Fibroblast of villous mesenchyme (primary cell): ENCODE data around the gene GRPEL2. TPM values are rescaled to one million over a fixed set of nuclear protein-coding genes. Genes with fewer than 3 reads are reported as not detected.

Experiments used
- DNase-seq: peaks from one replicate; pipeline ENCODE4 v3.0.0-alpha.2; 2010; ENCODE audit warnings: low read depth
- H3K4me3 ChIP-seq: 2 replicates; pipeline ENCODE4 v1.5.1; 2011; ENCODE audit warnings: low read depth, mild to moderate bottlenecking, low read length
- CTCF ChIP-seq: IDR thresholded peaks from 2 replicates; pipeline ENCODE4 v1.5.1; 2012; ENCODE audit warnings: low read depth, mild to moderate bottlenecking, low read length; ENCODE audit not compliant: insufficient read depth
- total RNA-seq: library from RNA; depleted of rRNA; stranded (reverse); fragments of >200 nt; gene quantifications from 2 replicates; pipeline ENCODE4 v1.2.3, GENCODE V29; 2012

The GRPEL2 gene
- total RNA-seq, 1 donor, result 27.6 TPM

GRCh38 chr5:149319174-149319573, 26.1 kb upstream of the GRPEL2 start:
- no peak for DNase-seq
- TF ChIP-seq CTCF, result no peak
- H3K4me3 ChIP-seq, result no peak overlapping the region

- no peak overlapping the region for H3K4me3 ChIP-seq
- peak; percentile 97 for DNase-seq
- no peak for TF ChIP-seq CTCF
These were observed 24.4 kb upstream of the GRPEL2 start for GRCh38 chr5:149320791-149321330.

- TF ChIP-seq CTCF, result no peak
- DNase-seq, result no peak
- H3K4me3 ChIP-seq, result no peak overlapping the region
These were observed 22.8 kb upstream of the GRPEL2 start for GRCh38 chr5:149322518-149322917.

- H3K4me3 ChIP-seq, result no peak overlapping the region
- TF ChIP-seq CTCF, result no peak
- DNase-seq, result peak; percentile 72
These were observed 22.1 kb upstream of the GRPEL2 start for GRCh38 chr5:149323210-149323609.

GRCh38 chr5:149323621-149324205, 21.6 kb upstream of the GRPEL2 start:
- DNase-seq, result peak; percentile 44
- H3K4me3 ChIP-seq, result no peak overlapping the region
- TF ChIP-seq CTCF, result no peak

- H3K4me3 ChIP-seq, result no peak overlapping the region
These were observed 20.7 kb upstream of the GRPEL2 start for GRCh38 chr5:149324641-149325040.

More at GRCh38 chr5:149324641-149325040, 20.7 kb upstream of the GRPEL2 start:
- no peak for DNase-seq
- TF ChIP-seq CTCF, result no peak
